ENCODE measurements around the gene DNAH8.
A peak's percentile ranks its signal among the peaks of the same experiment; 100 is the strongest.
"Not testable (repeated sequence)": the region's sequence is repeated elsewhere in the genome, so short reads cannot be mapped to it uniquely, and the experiment has no call there.

Gene DNAH8

GRCh38 chr6:38912378-38912777 lies 197.3 kb downstream of the DNAH8 start:
- DNase-seq, result no peak

DNA sequence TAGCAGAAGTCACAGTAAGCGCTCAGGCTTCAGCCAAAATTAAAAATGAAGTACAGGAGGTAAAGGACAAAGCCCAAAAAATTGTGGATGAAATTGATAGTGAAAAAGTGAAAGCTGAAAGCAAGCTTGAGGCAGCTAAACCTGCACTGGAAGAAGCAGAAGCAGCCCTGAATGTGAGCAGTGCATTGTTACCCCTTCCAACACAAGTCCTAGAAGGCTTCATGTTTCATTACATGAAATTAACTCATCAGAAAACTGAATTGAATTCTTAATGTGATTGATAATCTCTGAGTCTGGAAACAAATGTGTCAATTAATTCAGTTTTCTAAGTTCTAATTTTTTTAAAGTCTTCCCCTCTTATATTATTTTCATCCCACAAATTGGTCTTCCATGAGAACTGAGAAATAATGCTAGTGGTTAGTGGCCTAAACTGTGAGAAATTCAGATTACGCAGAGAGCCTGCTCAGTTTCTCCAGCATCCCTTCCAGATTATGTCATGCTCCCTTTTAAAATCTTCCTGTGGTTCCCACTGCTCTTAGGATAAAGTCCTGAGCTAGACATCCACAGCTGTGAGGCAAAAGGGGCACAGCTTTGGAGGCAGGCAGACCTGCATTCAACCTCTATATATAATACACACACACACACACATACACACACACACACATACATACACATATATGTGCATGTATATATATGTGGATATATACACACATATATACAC lies 200.3 kb downstream of the DNAH8 start:
- no peak for DNase-seq

- DNase-seq, result not testable (repeated sequence)
Observed at GRCh38 chr6:38921540-38921939, 206.4 kb downstream of the DNAH8 start.

DNA sequence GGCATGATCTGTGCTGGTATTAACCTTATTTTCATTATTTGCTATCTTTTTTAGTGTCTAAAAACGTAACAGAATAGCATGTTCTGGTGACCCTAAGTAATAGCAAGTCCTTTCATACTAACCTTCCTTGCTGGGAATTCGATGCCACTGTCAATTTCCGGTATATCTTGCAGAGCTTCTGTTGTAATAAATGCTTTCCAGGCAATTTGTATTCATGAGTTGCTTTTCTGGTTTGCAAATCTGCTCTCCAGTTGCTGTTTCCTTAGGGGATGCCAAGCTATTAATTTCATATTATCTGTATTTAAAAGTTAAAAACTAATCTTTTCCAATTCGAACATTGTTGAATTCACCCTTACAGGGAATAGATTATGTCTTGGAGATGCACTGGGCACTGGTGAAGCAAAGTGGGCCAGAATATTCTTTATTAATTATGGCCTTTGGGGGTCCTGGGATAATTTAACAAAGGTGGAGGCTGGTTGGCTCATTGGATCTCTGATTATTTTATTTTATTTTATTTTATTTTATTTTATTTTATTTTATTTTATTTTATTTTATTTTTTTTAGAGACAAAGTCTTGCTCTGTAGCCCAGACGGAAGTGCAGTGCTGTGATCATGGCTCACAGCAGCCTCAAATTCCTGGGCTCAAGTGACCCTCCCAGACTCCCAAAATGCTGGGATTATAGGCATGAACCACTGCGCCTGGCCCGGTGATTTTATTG lies 209.8 kb downstream of the DNAH8 start:
- DNase-seq, result no peak

DNA sequence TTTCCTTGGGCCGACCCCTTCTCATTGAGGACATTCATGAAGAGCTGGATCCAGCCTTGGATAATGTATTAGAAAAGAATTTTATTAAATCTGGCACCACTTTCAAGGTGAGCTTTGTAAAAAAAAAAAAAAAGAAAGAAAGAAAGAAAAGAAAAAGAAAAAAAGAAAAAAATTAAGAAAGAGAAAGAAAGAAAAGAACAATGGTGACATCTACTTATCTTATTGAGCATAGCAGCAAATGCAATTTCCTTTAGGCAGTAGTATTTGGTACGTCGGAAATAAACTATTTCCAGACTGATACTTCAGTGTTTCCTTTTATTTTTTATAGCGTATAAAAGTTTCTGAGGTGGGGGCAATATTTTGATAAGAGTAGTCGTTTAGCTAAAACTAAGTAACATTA lies 214.4 kb downstream of the DNAH8 start:
- DNase-seq, result no peak

GRCh38 chr6:38933426-38933825 lies 218.3 kb downstream of the DNAH8 start:
- peak; percentile 7 to 32 for DNase-seq

DNA sequence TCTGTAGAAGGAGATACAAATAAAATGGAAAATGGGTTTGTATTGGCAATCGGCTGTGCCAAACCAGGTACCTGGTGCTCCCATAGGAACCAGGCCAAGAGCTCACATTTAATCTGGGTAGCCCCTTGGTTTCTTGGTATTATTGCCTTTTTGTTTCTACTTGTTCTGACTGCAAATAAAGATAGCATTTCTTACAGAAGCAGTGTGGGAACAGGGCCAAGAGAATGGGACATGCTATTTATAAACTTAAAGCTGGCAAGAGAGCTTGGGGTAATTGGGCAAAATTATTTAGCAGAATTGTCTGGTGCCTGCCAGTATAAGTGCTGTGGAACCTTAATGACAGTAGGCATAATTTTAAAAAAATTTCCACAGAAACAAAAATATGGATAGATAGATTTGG lies 219.9 kb downstream of the DNAH8 start:
- no peak for DNase-seq

DNA sequence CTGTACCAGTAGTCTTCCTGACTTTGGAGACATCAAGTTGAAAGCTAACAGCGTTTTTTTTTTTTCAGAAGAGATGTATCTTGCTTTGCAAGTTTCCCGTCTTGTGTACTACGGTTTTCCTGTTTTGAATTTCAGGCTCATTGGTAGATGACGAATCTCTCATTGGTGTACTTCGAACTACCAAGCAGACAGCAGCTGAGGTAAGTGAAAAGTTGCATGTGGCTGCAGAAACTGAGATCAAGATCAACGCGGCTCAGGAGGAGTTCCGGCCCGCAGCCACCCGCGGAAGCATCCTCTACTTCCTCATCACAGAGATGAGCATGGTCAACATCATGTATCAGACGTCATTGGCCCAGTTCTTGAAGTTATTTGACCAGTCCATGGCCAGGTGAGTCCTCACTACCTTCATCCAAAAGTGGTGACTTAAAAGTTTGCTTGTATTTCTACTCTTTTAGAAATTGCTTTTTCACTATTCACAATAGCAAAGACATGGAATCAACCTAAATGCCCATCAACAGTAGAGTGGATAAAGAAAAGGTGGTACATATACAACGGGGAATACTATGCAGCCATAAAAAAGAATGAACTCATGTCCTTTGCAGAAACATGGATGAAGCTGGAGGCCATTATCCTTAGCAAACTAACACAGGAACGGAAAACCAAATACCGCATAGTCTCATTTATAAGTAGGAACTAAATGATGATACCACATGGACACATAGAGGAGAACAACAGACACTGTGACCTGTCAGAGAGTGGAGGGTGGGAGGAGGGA lies 222.9 kb downstream of the DNAH8 start:
- no peak for DNase-seq

DNA sequence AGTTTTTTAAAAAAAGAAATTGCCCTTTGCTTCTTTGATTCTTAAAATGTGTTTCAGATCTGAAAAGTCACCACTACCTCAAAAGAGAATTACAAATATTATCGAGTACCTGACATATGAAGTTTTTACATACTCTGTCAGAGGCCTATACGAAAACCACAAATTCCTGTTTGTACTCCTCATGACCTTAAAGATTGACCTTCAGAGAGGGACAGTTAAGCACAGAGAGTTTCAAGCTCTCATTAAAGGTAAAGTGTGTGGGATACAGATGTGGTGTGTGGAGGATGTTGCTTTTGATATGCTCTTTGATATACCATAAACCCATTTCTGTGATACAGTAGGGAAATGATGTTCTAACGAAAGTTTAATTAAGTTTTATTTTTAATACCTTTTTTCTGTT lies 223.6 kb downstream of the DNAH8 start:
- no peak for DNase-seq

DNA sequence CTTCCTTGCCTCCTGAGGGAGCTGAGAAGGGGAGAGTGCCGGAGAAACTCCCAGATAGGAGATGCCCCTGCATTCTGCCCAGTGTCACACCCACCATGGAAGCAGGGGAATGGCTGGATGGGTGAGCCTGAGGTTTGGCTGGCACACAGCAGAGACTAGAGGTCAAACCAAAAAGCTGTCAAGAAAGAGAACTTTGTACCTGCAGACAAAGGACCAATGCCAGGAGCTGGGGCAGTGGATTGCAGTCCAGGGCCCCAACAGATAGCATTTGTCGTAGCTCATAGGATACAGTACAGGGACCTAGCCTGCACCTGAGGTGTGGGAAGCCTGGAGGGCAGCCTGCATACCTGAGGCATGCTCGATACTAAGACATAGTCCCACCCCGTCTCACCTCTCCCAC lies 227.3 kb downstream of the DNAH8 start:
- DNase-seq, result no peak

GRCh38 chr6:38942965-38943364 lies 227.9 kb downstream of the DNAH8 start:
- DNase-seq, result no peak

GRCh38 chr6:38943964-38944363 lies 228.9 kb downstream of the DNAH8 start:
- DNase-seq, result no peak

- DNase-seq, result no peak
Observed at GRCh38 chr6:38944655-38945279, 229.7 kb downstream of the DNAH8 start.

- no peak for DNase-seq
Observed at GRCh38 chr6:38955861-38956260, 240.8 kb downstream of the DNAH8 start.

DNA sequence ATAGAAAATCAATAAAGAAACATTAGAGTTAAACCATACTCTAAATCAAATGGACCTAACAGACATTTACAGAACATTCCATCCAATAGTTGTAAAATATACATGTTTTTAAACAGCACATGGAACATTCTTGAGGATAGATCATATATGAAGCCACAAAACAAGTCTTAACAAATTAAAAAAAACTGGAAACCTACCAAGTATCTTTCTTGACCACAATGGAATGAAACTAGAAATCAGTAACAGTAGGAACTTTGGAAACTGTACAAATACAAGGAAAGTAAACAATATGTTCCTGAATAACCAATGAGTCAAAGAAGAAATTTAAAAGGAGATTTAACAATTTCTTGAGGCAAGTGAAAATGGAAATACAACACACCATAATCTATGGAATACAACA lies 242.3 kb downstream of the DNAH8 start:
- DNase-seq, result no peak

DNA sequence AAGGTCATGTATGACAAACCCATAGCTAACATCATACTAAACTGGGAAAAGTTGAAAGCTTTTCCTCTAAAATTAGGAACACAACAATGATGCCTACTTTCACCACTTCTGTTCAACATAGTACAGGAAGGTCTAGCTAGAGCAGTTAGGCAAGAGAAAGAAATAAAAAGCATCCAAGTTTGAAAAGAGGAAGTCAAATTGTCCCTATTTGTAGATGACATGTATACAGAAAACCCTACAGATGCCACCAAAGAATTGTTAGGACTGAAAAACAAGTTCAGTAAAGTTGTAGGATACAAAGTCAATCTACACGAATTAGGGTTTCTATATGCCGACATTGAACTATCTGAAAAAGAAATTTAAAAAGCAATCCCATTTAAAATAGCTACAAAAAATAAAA lies 244.0 kb downstream of the DNAH8 start:
- peak in 1 of 2 donors; percentile 5 for DNase-seq

GRCh38 chr6:38968702-38969149 lies 253.6 kb downstream of the DNAH8 start:
- DNase-seq, result no peak

DNA sequence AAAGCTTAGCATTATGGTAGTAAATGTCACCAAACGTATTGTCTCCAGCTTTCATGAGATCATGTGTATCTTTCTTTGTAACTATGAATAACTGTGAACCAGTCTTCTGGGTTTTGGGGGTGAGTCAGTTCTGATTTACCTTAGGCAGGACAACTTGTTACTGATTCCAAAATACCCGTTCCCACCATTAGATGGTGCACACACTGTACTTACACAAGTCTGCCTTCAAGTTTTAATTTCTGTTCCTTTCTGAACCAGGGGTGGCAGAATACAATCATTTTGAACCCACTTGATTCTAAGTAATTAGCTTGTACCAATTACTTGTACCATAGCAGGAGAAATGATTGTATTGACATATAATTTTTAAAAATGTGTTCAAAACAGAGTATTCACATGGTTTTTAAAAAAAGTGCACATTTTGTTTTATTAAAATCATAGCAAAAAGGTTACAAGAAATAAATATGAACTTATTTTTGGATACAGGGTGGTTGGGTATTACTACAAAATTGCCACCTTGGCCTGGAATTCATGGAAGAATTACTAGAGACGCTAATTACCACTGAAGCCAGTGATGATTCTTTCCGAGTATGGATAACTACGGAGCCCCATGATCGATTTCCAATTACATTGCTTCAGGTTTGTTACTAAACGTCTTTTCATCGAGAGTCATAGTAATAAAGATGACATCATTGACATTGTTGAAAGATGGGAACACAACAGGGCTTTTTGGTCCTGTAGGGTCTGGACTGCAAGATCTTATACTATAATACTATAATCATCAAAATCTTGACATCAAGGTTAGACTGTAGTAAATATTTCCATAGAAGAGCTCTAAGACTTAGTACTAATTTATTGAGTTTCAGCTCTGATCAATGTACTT lies 258.3 kb downstream of the DNAH8 start:
- DNase-seq, result peak; percentile 32 to 56

- no peak for DNase-seq
Observed at GRCh38 chr6:38974389-38975151, 259.5 kb downstream of the DNAH8 start.

- no peak for DNase-seq
Observed at GRCh38 chr6:38975621-38976049, 260.5 kb downstream of the DNAH8 start.

DNA sequence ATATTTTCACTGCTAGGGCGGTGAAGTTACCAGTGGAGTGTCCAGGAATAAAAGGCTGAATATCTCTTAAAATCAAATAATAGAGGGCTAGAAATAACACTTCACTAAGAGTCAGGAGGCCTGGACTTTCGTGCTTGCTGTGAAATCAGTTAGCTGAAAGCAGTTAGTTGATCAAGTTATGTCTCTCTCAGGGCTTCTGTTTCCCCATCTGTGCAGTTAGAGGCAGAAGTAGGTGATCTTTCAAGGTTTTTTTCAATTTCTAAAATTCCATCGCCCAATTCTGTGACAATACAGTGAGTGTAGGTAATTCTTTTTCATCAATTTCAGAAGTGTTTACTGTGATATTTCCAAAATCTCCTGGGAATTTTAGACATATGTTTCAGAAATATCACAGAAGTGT lies 260.9 kb downstream of the DNAH8 start:
- DNase-seq, result no peak

Measured in inflammatory macrophage treated with lipopolysaccharide for 1 hour (primary cell).